GM12878 (cell line): ENCODE results near the gene IGLL1. TPM values are rescaled to one million over a fixed set of nuclear protein-coding genes. Genes with fewer than 3 reads are reported as not detected.

Experiments
- ATAC-seq: fragments of 200-7000 bp; cut with Tn5 transposase; 3 replicates; pipeline ENCODE4 v1.9.1; 2020; ENCODE audit warnings: mild to moderate bottlenecking, moderate library complexity
- BruUV-seq: library from RNA; stranded (reverse); fragments of 400-500 nt; replicated peaks from 2 replicates; lab custom pipeline; 2021; lab: Mats Ljungman, UMichigan
- CTCF ChIA-PET: fragments of 300-600 bp; sonication (Branson Sonifier 250); formaldehyde crosslinking; extraction: SDS; loops from one replicate; lab custom pipeline; 2021; ENCODE audit warnings: inconsistent platforms; lab: Yijun Ruan, JAX
- POLR2A ChIA-PET: fragments of 350-600 bp; formaldehyde crosslinking; extraction: SDS; loops from one replicate; lab custom pipeline; 2021; ENCODE audit warnings: inconsistent platforms; lab: Charles Lee
- RAD21 ChIA-PET: fragments of 300-600 bp; sonication (Branson Sonifier 250); formaldehyde crosslinking; loops from one replicate; lab custom pipeline; 2023; ENCODE audit warnings: antibody characterized with exemption; ENCODE audit not compliant: unreplicated experiment; lab: Charles Lee
- SMC1A ChIA-PET: fragments of 300-600 bp; sonication (Branson Sonifier 250); formaldehyde crosslinking; loops from one replicate; lab custom pipeline; 2023; ENCODE audit not compliant: unreplicated experiment, uncharacterized antibody; lab: Charles Lee
- DNase-seq: peaks from one replicate; pipeline ENCODE4 v3.0.0-alpha.2; 2011; ENCODE audit warnings: low read depth, low spot score
- FAIRE-seq: peaks from 3 replicates; lab custom pipeline; 2011; peaks lifted over from hg19 to GRCh38; lab: Jason Lieb, UNC
- H2AFZ ChIP-seq: 2 replicates; pipeline ENCODE4 v1.6.0; 2011; ENCODE audit warnings: low read depth, low read length, control low read depth; ENCODE audit not compliant: control insufficient read depth
- H3K27ac ChIP-seq: 2 replicates; pipeline ENCODE4 v1.5.1; 2011; ENCODE audit warnings: control low read depth; ENCODE audit not compliant: control insufficient read depth, insufficient read depth
- H3K27me3 ChIP-seq, 2 experiments: replicated peaks in 1 of 2; 2 replicates each; pipeline versions ENCODE4 v1.6.0 to v1.6.1; 2011; ENCODE audit warnings: low read length in 1 of 2; ENCODE audit not compliant: control insufficient read depth in 2 of 2, insufficient read depth in 2 of 2
- H3K36me3 ChIP-seq, 2 experiments: 2 replicates each; pipeline ENCODE4 v1.5.1; 2011; ENCODE audit warnings: low read length in 1 of 2; ENCODE audit not compliant: control insufficient read depth in 2 of 2, insufficient read depth in 2 of 2
- H3K4me1 ChIP-seq: 2 replicates; pipeline ENCODE4 v1.6.1; 2011; ENCODE audit warnings: mild to moderate bottlenecking, low read length, moderate library complexity, mixed read lengths; ENCODE audit not compliant: control insufficient read depth, insufficient read depth
- H3K4me2 ChIP-seq: 2 replicates; pipeline ENCODE4 v1.6.0; 2011; ENCODE audit warnings: control low read depth; ENCODE audit not compliant: control insufficient read depth, insufficient read depth
- H3K4me3 ChIP-seq: fragments of 200-600 bp; sonication (generic); 2 replicates; pipeline ENCODE4 v1.5.1; 2016
- H3K79me2 ChIP-seq: 2 replicates; pipeline ENCODE4 v1.6.0; 2011; ENCODE audit warnings: low read length; ENCODE audit not compliant: control insufficient read depth, insufficient read depth
- H3K9ac ChIP-seq: 2 replicates; pipeline ENCODE4 v1.8.0; 2011; ENCODE audit warnings: low read length, control low read depth, mixed read lengths; ENCODE audit not compliant: control insufficient read depth, insufficient read depth
- H3K9me3 ChIP-seq: replicated peaks from 3 replicates; pipeline ENCODE4 v1.5.1; 2011; ENCODE audit warnings: mild to moderate bottlenecking, low read length; ENCODE audit not compliant: control insufficient read depth, insufficient read depth
- H4K20me1 ChIP-seq: 2 replicates; pipeline ENCODE4 v1.6.0; 2011; ENCODE audit not compliant: control insufficient read depth, insufficient read depth
- HCFC1 ChIP-seq: fragments of 150-350 bp; IDR thresholded peaks from 2 replicates; pipeline ENCODE4 v1.6.1; 2014; ENCODE audit warnings: low read length
- MTA3 ChIP-seq: IDR thresholded peaks from 2 replicates; pipeline ENCODE4 v1.6.1; 2012; ENCODE audit warnings: low read length, inconsistent platforms, borderline replicate concordance
- NFXL1 ChIP-seq: fragments of 450-650 bp; IDR thresholded peaks from 2 replicates; pipeline ENCODE4 v1.6.1; 2017; ENCODE audit warnings: antibody characterized with exemption, mild to moderate bottlenecking, borderline replicate concordance
- NFYB ChIP-seq: IDR thresholded peaks from 2 replicates; pipeline ENCODE4 v1.6.1; 2011; ENCODE audit warnings: low read depth, mild to moderate bottlenecking, low read length, improper control_type of control experiment, moderate library complexity; ENCODE audit not compliant: insufficient read depth
- NRF1 ChIP-seq: conservative IDR thresholded peaks from 2 replicates; pipeline ENCODE4 v1.6.1; 2011; ENCODE audit warnings: mild to moderate bottlenecking, low read depth, low read length, improper control_type of control experiment
- RUNX3 ChIP-seq: IDR thresholded peaks from 2 replicates; pipeline ENCODE4 v1.6.1; 2012; ENCODE audit warnings: low read length, inconsistent platforms
- SMAD1 ChIP-seq: fragments of 450-650 bp; IDR thresholded peaks from 2 replicates; pipeline ENCODE4 v1.6.1; 2018; ENCODE audit warnings: mild to moderate bottlenecking, low read depth; ENCODE audit not compliant: partially characterized antibody
- SPI1 ChIP-seq: IDR thresholded peaks from 2 replicates; pipeline ENCODE4 v1.6.1; 2011; ENCODE audit warnings: low read depth, mild to moderate bottlenecking, low read length, moderate library complexity, borderline replicate concordance; ENCODE audit not compliant: insufficient read depth
- ZNF24 ChIP-seq: fragments of 450-650 bp; IDR thresholded peaks from 2 replicates; pipeline ENCODE4 v1.6.1; 2017; ENCODE audit warnings: antibody characterized with exemption, mild to moderate bottlenecking
- WGBS: methylation state at CpG from one replicate; pipeline ENCODE4 v1.1.6; 2016; ENCODE audit warnings: low lambda C conversion rate; ENCODE audit not compliant: insufficient replicate concordance, insufficient coverage; ENCODE audit errors: missing lambda C conversion rate; 5-methylcytosine and 5-hydroxymethylcytosine counted together
- in situ Hi-C: fragments of 300-500 bp; cut with MboI; formaldehyde crosslinking; loops from 9 replicates; pipeline ENCODE4 v1.14.3; 2018; ENCODE audit warnings: mixed read lengths
- intact Hi-C: fragments of 100-400 bp; cut with micrococcal nuclease; formaldehyde crosslinking; loops from one replicate; pipeline ENCODE4 v1.14.2; 2022; ENCODE audit not compliant: unreplicated experiment
- polyA plus RNA-seq, 11 experiments: library from polyadenylated mRNA; depleted of rRNA in 4 of 11; unstranded in 6 of 11; stranded (reverse) in 5 of 11; fragments of >200 nt; fragmentation: Nextera tagmentation in 4 of 11; fragmentation: Illumina TruSeq in 1 of 11; extraction: Ambion mirVana in 4 of 11; extraction: Trizol in 1 of 11; gene quantifications; 1 replicate in 1 of 11; 2 replicates in 10 of 11; pipeline versions ENCODE4 v1.2.1 to v1.2.3, GENCODE V29; 2011 to 2016; ENCODE audit warnings: inconsistent platforms in 2 of 11, missing spikeins in 2 of 11, low read depth in 1 of 11
- total RNA-seq, 4 experiments: library from RNA; depleted of rRNA in 3 of 4; stranded (reverse); fragments of >200 nt in 3 of 4; fragmentation: Illumina TruSeq in 1 of 4; extraction: Trizol in 1 of 4; gene quantifications; 2 replicates each; pipeline versions ENCODE4 v1.2.1 to v1.2.3, GENCODE V29; 2013 to 2021
- TF ChIP-seq, protein P1 (sequence below): IDR thresholded peaks from 2 replicates; pipeline ENCODE4 v1.6.1; 2012; ENCODE audit warnings: mild to moderate bottlenecking, low read depth, low read length
- TF ChIP-seq, protein P2 (sequence below): IDR thresholded peaks from 2 replicates; pipeline ENCODE4 v1.6.1; 2011; ENCODE audit warnings: borderline replicate concordance, low read depth, mild to moderate bottlenecking, moderate library complexity, mixed read lengths, low read length; ENCODE audit not compliant: insufficient read depth; ENCODE audit errors: extremely low read length
- TF ChIP-seq, protein P3 (sequence below): fragments of 450-650 bp; IDR thresholded peaks from 2 replicates; pipeline ENCODE4 v1.6.1; 2016; ENCODE audit warnings: mild to moderate bottlenecking
- TF ChIP-seq, protein P4 (sequence below): IDR thresholded peaks from 2 replicates; pipeline ENCODE4 v1.6.1; 2011; ENCODE audit warnings: borderline replicate concordance, low read depth, mild to moderate bottlenecking, moderate library complexity, low read length; ENCODE audit not compliant: insufficient read depth, poor library complexity, severe bottlenecking
- TF ChIP-seq, protein P5 (sequence below): fragments of 450-650 bp; formaldehyde crosslinking; IDR thresholded peaks from 2 replicates; pipeline ENCODE4 v1.4.0; 2022; ENCODE audit warnings: mild to moderate bottlenecking, moderate library complexity

The IGLL1 gene
- total and polyA plus RNA-seq, 10 of the 15 experiments (the other 5 are each of a cell fraction or from before 2014, with no cell fraction given), result not detected

DNA sequence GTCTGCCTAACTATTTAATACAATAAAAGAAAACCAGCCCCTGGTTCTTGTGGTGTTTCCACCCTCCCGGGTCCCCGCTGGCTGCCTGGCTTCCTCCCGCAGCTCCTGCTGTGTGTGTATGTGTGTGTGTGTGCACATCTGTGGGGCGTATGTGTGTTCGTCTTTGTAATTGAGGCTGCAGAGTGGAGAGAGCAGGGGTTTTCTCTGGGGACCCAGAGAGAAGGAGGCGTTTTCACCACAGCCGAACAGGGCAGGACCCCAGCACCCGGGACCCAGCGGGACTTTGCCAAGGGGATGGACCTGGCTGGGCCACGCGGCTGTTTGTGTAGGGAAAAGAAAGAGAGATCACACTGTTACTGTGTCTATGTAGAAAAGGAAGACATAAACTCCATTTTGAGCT is 42.7 kb downstream of the IGLL1 start:
- Histone ChIP-seq H3K79me2 (no peaks in the 10 kb centered on the region), H3K4me1 (no peaks in the 10 kb centered on the region), H3K27ac (no peak overlapping the region), H3K4me2 (no peak overlapping the region), H3K36me3 (no peaks in the 10 kb centered on the region), H3K27me3 (peaks cover 0 to 2% of the 10 kb centered on the region in 2 experiments; a peak in 2 of 4 replicates), H3K9ac (no peak overlapping the region), H4K20me1 (no peaks in the 10 kb centered on the region), H3K4me3 (no peak overlapping the region), H3K9me3 (no peaks in the 10 kb centered on the region), H2AFZ (no peak overlapping the region)
- ATAC-seq (no peak), FAIRE-seq (no peak), DNase-seq (no peak)
- ChIA-PET SMC1A (no interaction called here), POLR2A (no interaction called here), RAD21 (no interaction called here), CTCF (no interaction called here)
- in situ Hi-C loops, result no loop called here
- BruUV-seq, result no TSS peak
- WGBS, result 39% methylated on average over 11 of the region's 11 CpGs
- intact Hi-C loops, result loop anchor here (10.0 kb wide), 1 partner anchor 223 kb away; no protein-coding TSS in a partner anchor
- TF ChIP-seq NFXL1, result no peak
- TF ChIP-seq RUNX3, result no peak
- no peak for TF ChIP-seq ZNF24
- TF ChIP-seq, protein P1, sequence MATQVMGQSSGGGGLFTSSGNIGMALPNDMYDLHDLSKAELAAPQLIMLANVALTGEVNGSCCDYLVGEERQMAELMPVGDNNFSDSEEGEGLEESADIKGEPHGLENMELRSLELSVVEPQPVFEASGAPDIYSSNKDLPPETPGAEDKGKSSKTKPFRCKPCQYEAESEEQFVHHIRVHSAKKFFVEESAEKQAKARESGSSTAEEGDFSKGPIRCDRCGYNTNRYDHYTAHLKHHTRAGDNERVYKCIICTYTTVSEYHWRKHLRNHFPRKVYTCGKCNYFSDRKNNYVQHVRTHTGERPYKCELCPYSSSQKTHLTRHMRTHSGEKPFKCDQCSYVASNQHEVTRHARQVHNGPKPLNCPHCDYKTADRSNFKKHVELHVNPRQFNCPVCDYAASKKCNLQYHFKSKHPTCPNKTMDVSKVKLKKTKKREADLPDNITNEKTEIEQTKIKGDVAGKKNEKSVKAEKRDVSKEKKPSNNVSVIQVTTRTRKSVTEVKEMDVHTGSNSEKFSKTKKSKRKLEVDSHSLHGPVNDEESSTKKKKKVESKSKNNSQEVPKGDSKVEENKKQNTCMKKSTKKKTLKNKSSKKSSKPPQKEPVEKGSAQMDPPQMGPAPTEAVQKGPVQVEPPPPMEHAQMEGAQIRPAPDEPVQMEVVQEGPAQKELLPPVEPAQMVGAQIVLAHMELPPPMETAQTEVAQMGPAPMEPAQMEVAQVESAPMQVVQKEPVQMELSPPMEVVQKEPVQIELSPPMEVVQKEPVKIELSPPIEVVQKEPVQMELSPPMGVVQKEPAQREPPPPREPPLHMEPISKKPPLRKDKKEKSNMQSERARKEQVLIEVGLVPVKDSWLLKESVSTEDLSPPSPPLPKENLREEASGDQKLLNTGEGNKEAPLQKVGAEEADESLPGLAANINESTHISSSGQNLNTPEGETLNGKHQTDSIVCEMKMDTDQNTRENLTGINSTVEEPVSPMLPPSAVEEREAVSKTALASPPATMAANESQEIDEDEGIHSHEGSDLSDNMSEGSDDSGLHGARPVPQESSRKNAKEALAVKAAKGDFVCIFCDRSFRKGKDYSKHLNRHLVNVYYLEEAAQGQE, result no peak
- TF ChIP-seq MTA3, result no peak
- TF ChIP-seq, protein P2, sequence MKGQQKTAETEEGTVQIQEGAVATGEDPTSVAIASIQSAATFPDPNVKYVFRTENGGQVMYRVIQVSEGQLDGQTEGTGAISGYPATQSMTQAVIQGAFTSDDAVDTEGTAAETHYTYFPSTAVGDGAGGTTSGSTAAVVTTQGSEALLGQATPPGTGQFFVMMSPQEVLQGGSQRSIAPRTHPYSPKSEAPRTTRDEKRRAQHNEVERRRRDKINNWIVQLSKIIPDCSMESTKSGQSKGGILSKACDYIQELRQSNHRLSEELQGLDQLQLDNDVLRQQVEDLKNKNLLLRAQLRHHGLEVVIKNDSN, result no peak
- no peak for TF ChIP-seq SMAD1
- TF ChIP-seq, protein P3, sequence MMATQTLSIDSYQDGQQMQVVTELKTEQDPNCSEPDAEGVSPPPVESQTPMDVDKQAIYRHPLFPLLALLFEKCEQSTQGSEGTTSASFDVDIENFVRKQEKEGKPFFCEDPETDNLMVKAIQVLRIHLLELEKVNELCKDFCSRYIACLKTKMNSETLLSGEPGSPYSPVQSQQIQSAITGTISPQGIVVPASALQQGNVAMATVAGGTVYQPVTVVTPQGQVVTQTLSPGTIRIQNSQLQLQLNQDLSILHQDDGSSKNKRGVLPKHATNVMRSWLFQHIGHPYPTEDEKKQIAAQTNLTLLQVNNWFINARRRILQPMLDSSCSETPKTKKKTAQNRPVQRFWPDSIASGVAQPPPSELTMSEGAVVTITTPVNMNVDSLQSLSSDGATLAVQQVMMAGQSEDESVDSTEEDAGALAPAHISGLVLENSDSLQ, result no peak
- no peak for TF ChIP-seq NRF1
- TF ChIP-seq, protein P4, sequence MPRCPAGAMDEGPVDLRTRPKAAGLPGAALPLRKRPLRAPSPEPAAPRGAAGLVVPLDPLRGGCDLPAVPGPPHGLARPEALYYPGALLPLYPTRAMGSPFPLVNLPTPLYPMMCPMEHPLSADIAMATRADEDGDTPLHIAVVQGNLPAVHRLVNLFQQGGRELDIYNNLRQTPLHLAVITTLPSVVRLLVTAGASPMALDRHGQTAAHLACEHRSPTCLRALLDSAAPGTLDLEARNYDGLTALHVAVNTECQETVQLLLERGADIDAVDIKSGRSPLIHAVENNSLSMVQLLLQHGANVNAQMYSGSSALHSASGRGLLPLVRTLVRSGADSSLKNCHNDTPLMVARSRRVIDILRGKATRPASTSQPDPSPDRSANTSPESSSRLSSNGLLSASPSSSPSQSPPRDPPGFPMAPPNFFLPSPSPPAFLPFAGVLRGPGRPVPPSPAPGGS, result no peak
- TF ChIP-seq NFYB, result no peak
- no peak for TF ChIP-seq SPI1
- TF ChIP-seq HCFC1, result no peak
- TF ChIP-seq, protein P5, sequence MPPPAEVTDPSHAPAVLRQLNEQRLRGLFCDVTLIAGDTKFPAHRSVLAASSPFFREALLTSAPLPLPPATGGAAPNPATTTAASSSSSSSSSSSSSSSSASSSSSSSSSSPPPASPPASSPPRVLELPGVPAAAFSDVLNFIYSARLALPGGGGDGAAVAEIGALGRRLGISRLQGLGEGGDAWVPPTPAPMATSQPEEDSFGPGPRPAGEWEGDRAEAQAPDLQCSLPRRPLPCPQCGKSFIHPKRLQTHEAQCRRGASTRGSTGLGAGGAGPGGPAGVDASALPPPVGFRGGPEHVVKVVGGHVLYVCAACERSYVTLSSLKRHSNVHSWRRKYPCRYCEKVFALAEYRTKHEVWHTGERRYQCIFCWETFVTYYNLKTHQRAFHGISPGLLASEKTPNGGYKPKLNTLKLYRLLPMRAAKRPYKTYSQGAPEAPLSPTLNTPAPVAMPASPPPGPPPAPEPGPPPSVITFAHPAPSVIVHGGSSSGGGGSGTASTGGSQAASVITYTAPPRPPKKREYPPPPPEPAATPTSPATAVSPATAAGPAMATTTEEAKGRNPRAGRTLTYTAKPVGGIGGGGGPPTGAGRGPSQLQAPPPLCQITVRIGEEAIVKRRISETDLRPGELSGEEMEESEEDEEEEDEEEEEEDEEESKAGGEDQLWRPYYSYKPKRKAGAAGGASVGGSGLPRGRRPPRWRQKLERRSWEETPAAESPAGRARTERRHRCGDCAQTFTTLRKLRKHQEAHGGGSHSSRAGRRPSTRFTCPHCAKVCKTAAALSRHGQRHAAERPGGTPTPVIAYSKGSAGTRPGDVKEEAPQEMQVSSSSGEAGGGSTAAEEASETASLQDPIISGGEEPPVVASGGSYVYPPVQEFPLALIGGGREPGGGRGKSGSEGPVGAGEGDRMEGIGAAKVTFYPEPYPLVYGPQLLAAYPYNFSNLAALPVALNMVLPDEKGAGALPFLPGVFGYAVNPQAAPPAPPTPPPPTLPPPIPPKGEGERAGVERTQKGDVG (CRISPR knock-in tag), result no peak
